DMS79 treated with DMSO at 0.1 percent for 48 hours (cell line): Measurements from ENCODE around the gene INPP5E.

ENCODE experiments used
- DNase-seq: peaks from one replicate; lab custom pipeline; 2025; lab: John Stamatoyannopoulos, UW

Gene INPP5E, protein sequence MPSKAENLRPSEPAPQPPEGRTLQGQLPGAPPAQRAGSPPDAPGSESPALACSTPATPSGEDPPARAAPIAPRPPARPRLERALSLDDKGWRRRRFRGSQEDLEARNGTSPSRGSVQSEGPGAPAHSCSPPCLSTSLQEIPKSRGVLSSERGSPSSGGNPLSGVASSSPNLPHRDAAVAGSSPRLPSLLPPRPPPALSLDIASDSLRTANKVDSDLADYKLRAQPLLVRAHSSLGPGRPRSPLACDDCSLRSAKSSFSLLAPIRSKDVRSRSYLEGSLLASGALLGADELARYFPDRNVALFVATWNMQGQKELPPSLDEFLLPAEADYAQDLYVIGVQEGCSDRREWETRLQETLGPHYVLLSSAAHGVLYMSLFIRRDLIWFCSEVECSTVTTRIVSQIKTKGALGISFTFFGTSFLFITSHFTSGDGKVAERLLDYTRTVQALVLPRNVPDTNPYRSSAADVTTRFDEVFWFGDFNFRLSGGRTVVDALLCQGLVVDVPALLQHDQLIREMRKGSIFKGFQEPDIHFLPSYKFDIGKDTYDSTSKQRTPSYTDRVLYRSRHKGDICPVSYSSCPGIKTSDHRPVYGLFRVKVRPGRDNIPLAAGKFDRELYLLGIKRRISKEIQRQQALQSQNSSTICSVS

DNA sequence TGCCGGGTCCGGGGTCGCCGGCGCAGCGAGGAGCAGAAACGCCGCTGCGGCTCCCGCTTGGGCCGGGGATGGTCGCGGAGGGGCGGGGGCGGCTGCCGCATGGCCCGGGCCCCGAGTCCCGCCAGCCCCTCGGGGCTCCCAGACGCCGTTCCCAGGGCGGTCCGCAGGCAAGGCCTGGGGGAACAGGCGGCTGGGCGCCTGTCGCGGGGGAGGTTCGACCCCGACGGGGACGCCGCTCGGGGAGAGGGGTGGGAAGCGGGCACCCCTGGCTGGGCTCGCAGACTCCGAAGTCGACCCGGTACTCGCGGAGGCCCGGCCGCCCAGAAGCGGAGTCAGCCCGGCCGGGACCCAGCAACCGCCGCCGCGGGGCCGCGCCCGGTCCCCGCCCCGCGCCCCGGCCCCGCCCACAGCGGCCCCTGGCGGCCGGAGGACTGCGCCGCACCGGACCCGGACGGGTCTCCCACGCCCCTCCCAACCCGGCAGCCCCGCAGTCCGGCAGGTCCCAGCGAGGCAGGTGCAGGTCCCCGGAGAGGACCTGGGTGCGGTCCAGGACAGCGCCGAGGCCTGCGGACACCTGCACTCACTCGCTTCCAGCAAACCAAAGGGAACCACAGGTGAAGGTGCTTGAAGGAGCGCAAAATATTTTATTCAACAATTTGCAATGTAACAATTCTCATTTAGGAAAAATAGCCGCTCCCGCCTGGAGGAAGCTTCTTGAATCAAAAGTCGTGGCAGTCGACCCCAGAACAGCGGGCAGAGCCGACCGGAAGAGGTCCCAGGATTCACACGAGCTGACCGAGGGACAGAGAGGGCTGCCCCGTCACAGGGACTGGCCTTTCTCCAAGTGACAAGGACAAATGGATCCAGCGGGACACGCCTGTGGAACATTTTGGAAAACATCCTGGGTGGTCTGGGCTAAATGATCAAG lies at the start of gene INPP5E:
INPP5E (minus strand) TSS at position 365 of the 928 bp plus-strand sequence. CDS start 426 bp downstream, outside the sequence.
- peak; percentile 37 for DNase-seq

DNA sequence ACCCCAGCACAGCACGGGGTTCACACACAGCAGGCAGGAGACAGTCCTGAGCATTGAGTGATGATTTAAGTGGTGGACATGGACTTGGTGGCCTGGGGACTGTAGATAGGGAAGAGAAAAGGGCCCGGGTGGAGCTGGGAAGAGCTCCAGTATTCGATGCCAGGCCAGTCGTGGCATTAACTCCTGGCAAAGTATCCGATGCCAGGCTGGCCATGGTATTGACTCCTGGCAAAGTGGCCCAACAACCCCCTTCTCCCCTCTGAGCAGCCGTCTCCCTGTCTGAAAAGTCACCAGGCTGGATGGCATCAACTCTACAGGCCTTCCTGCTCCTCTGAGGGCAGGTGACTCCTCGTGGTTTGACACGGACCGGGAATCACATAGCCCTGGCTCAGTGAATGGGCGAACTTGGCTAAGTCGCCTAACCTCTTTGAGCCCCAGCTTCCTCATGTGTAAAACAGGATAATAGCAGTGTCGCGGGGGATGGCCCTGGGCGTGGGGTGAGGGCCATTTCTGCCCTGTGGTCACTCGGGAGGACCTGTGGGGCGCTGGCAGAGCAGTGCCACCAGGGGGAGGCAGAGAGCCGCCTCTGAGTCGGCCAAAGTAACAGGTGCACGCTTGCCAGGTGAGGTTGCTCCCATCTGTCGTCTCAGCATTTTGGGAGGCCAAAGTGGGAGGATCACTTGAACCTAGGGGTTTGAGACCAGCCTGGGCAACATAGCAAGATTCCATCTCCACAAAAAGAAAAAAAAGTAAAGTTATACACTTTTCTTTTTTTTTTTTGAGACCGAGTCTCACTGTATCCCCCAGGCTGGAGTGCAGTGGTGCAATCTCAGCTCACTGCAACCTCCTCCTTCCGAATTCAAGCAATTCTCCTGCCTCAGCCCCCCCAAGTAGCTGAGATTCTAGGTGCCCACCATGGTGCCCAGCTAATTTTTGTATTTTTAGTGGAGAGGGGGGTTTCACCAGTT lies 48.9 kb upstream of the INPP5E start:
- DNase-seq, result peak; percentile 52

DNA sequence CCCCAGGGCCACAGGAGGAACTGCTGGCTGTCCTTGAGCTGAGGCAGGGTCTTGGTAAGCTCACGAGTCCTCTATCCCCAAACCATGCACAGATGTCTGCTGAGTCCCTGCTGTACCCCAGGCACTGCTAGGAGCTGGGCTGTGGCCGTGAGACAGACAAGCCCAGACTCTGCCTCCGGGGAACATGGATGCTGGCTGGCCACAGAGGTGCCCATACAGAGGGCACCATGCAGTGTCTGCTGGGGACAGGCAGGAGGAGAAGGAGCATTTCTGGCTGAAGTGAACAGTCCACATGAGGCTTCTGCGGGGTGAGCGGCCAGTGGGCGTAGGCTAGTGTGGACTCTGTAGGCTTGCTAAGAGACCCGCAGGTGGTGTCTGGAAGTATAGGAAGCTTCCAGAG lies 48.0 kb upstream of the INPP5E start:
- no peak for DNase-seq

DNA sequence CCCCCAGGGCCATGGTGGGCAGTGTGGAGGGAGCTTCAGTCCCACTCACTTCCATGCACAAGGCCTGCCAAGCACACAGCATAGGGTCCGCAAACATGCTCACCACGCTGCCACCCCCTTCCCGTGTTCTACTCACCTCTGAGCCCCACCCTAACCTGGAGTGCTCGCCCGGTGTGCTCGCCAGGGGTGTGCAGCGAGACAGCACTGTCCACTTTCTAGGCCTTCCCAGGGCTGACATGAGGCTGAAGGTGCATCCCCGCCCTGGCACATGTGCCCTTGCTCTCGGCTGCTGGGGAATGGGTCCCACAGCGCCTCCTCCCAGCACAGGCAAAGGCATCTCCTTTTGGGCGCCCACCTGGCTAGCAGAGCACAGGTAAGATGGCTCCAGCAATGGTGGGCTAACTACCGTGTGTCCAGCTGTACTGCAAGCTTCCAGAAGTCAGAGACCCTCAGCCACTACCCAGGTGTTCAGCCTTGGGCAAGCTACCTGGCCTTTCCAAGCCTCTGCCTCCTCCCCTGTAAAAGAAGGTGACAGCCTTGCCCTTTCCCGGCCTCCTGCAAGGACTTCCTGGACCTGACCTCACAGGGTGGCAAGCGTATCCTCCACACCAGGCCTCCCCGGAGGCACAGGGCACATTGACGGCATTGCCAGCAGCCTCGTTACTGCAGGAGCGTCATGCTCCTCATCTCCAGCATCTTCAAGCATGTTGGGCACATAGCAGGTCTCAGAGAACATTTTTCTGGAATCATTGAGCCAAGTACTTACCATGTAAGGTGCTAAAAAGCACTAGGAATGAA lies 47.4 kb upstream of the INPP5E start:
- no peak for DNase-seq

DNA sequence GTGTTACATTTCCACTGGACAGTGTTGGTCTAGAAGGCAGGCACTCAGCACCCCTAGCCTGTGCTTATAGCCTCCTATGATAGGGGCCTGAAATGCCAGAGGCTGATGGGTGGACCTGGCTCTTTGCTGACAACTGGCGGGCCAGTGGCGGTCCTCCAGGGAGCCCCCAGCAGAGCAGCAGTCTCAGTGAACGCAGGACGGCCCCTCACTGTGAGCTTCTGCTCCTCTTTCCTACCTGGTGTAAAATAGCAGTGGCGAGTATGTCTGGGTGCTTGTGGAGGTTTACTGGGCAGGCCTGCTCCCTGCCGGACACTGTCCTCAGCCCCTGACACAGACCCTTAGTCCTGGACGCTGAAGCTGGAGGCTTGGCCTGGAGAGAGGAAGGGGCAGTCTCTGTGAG lies 46.5 kb upstream of the INPP5E start:
- no peak for DNase-seq

DNA sequence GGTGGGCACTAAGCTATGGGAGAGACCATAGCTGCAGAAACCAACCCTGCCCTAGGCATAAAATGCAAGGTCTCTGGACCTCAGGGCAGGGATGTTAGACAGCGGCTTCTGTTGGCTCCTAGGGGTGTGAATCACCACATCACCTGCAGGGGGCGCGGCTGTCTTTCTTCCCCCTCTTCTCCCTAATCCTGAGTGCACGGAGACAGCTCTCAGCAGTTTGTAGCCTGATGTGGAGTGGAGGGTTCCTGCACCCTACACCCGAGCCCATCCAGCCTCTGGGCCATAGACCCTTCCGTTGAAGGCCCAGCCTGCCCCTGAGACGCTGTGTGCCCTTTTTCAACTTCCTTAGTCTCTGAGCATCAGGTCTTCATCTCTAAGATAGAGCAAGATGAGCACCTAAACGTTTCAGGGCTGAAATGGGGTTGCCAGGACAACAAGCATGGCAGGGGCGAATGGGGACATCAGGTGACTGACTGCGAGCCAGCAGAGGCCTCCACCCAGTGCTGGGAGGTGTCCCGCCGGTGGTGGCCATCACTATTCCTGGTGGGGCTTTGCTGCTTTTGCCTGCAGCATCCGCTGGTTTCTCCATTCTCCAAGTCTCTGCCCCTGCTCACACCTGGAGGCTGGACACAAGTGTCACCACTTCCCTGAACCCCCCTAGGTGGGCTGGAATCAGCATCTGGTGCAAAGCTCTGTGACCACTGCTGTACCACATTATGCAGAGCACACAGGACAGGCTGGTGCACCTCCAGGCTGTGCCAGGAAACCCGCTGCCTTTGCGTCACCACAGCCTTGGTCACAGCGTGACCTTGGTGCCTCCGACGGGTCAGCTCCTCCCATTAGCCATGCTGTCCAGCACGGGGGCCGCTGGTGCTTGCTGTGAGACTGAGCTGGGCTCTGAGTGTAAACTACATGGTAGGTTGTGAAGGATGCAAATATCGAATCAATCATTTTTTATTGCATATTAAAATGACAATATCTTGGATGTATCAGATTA lies 45.7 kb upstream of the INPP5E start:
- peak; percentile 74 for DNase-seq

DNA sequence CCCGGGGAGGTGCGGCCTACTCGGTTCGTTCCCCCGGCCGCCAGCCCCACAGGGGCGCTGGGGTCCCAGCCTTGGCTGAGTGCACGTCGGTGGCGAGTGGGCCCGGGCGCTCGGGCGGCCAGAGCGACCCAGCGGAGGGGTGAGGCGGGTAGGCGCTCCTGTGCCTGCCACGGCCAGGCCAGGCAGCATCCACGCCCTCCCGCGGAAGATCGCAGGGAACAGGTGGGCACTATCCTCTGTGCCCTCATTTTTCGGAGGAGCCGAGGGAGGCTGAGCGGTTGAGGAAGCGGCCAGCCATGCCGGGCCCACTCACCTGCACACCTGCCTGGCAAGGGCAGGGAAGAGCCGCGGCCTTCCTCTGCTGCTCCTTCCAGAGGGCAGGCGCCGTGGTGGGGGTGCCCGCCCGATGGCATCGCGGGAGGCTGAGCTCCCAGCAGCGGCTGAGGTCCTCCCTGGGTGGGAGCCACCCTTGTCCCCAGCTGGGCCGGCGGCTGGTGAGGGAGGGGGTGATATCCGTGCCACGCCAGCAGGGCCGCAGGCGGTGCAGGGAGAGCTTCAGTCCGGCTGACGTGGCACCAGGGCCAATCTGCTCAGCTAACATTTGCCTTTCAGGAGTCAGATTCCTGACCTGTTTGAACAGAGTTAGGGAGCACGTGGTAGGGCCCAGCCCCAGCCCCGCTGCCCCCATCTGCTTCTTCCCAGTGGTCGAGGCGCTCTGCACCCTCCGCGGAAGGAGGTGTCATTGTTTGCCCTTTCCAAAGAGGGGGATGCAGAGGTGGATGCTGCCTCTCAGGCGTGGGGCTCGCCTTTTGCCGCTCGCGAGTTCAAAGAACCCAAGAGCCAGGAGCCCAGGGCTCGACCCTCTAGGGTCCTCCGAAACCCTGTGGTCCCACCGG lies 44.8 kb upstream of the INPP5E start:
- peak; percentile 7 for DNase-seq

DNA sequence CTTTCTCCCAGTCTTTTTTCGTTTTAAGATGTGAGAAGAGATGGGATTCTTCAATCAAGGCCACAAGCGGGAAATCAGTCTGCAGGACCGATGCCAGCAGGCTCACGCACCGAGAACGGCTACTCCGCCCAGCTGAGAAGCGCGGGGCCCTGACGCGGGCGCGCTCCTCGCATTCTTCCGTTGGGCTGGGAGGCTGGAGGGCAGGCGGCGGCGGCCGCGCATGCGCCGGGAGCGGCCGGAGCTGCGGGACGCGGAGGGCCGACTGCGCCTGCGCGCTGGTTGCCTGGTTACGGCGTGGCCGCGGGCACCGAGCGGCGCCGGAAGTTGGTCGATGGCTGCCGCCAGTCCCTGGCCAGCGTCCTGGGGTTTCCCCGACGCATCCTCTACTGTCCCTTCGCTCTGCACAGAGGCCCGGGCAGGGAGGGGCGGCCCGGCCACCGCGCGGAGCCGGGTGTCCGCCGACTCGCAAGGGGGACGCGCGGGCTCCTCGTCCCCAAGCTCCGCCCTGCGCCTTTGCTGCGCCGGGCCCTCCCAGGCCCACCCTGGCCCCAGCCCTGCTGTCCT lies 44.0 kb upstream of the INPP5E start:
- DNase-seq, result peak; percentile 88

DNA sequence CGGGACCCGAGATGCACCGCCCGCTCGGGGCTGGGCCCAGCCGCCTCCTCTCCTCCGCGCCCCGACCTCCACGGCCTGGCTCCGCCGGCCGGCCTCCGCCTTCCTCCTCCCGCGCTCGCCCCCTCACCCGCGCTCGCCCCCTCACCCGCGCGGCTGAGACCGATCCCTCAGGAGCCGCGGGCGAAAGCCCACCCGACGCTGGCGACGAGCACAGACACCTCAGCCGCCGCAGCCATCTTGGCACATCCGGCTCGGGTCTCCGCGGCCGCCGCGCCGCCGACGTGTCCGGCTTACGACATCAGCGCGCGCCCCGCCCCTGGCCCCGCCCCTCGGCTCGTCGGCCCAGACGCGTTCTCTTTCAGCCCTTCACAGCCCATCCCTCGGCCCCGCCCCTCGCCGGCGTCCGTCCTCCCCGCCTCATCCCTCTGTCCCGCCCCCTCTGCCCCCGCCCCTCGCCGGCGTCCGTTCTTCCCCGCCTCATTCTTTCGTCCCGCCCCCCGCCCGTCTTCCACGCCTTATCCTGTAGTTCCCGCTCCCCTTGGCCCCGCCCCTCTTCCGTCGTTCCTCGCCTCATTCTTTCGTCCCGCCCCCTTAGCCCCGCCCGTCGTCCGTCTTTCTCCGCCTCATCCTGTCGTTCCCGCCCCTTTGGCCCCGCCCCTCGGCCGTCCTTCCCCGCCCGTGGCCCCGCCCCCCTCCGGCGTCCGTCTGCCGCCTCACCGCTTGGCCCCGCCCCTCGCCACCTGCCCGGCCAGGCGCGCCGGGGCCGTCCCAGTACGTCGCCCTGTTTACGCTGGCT lies 43.3 kb upstream of the INPP5E start, which contains the start of gene SEC16A:
SEC16A (minus strand) TSS at position 248 of the 796 bp plus-strand sequence. CDS start 5,425 bp downstream, outside the sequence.
- peak; percentile 97 for DNase-seq

DNA sequence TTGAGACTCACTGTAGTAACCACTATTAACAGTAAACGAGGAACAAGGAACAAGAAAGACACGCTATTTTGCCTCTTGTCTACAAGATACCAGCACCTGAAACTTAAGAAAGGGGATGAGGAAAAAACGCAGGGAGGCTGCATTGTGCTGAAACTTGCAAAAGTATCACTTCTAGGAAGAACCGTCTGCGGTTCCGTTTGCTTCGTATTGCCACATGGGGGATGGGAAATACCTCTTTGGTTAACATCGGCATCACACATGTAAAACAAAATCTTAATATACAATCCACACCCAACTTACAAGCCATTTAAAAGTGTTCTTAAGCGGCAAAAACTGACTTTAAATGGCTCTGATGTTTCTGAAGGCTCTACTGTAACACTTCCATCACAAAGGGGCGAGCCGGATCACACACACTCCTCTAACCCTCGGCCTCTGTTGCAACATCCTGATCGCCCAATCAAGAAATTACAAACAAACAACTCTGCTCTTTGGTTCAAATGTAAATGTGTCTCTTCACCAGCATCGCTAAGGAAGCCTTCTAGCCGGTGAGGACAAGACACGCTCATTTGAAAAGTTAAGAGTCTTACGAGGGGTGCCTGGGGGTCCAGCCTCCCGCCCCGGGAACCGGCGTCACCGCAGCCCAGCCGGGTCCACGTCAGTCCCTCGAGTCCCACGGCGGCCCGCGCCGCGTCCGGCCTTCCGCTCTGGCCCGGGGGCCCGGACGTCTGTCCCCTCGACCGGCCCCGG lies 42.6 kb upstream of the INPP5E start:
- peak; percentile 5 for DNase-seq

DNA sequence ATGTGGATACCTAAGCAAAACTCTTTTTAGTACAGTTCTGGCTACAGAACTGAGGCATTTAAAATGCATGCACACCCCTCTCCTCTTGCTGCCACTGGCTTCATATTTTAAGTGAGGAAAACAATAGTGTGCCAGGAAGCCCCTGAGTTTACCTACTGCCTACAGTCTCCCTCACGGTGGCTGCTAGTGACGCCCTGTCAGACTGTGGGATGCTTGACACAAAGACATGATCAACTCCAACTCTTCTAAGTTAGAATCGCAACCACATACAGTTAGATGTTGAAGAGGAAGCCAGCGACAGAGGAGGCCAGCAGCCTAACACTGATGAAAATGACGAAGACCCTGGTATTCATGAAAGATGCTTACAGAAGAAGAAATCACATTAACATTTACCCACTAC lies 41.9 kb upstream of the INPP5E start:
- DNase-seq, result no peak

DNA sequence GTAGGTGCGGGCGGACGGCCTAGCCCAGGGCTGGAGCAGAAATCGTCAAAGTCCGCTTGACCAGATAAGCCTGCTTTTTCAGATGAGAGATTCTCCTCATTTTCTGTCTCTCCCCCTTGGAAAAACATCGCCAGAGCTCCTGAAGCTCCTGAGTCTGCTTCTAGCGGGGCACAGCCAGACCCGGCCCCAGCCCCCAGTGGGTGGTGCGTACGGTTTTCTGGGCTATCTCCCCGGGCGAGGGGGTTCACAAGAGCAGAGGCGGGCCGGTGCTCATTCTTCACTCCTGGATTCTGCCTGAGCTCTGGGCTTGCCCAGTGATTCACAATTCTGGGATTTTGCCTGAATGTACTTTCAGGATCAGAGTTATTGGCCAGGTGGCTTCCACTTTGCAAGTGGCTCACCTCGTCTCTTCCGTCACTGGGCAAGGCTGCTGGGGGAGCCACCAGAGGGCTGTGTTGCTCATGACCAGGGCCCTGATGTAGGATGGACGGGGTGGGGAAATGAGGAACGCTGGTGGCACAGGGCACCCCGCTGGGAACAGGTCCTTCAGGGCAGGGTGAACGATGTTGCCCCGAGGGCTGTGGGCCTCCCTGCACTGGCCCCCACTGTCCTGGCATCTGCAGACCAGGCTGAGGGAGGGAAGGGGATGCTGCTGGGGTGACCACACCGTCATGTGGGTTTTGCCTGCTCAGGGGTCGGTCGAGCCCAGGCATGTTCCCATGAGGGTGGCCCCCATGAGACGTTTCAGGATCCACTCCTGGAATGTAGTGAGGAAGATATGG lies 36.9 kb upstream of the INPP5E start:
- DNase-seq, result no peak

DNA sequence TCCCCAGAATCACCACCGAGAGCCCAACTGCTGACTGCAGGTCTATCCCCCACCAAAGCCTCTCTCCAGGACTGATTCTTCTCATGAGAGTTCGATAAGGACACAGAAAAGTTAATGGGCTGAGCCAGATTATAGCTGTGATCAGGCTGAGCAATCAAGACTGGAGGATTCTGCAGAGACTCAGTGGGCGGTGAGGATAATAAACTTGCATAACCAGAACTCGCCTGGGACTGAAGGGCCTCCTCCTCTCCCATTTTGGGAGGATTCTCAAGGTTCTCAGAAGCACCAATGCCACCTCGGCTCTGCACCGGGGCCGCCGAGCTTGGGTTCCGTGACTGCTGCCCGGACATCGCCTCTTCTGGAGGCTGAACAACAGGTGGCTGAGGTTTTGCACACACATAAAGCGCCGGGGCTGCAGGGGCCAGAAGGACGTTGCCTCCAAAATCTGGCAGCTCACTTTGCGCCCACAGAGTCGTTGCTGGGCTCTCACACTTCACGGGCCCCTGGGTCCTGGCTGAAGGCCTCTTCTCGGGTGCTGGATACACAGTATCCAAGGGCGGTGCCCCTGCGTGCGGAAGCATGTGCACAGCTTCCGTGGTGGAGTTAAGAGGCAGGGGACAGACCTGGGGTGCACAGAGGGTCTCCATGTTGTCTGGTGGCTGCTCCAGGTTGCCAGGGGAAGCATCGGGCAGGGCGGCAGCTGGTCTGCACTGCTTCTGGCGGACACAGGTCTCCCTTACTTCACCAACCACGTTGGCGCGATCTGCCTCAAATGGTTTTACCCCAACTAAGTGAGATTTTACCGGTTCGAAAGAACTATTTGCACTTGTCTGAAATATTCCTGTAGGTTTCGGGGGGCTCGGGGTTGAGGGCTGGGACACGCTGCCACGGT lies 35.6 kb upstream of the INPP5E start:
- DNase-seq, result no peak

DNA sequence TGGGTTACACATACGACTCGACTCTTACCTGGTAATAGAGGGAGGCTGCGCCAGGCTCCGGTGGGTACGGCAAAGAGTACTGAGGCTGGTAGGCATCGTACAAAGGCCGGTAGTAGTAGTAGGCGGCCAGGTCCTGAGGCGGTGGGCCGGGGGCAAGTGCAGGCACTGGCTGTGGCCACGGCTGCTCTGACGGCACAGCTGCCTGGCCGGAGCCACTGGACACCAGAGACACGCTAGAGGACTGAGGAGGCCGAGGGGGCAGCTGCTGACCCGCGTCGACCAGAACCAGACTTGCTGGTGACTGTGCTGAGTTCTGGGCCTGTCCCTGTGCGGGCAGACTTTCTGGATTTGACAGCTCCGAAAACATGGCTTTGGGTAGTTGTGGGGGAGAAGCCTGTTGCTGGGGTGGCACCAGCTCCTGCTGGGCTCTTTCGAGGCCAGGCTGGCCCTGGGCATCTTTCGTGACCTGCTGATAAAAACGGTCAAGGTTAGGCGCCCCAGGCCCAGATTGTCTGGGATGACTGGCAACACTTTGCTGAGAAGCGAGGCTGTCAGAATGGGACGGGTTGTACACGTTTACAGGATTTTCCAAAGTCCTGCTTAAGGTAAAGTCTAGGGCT lies 34.5 kb upstream of the INPP5E start:
- DNase-seq, result no peak
